Fibroblast of lung (primary cell): ENCODE measurements around the gene SSBP3. TPM values are rescaled to one million over a fixed set of nuclear protein-coding genes. Genes with fewer than 3 reads are reported as not detected.

ENCODE experiments used
- DNase-seq, 2 donors: peaks; one replicate each; pipeline versions ENCODE4 v3.0.0 to v3.0.0-alpha.2; 2010; ENCODE audit warnings: low read depth in 2 of 2
- H2AFZ ChIP-seq: 2 replicates; pipeline ENCODE4 v1.5.1; 2012; ENCODE audit warnings: low read length, control low read depth, inconsistent platforms
- H3K27ac ChIP-seq: 2 replicates; pipeline ENCODE4 v1.5.1; 2011; ENCODE audit warnings: low read length, control low read depth; ENCODE audit not compliant: insufficient read depth
- H3K27me3 ChIP-seq: 2 replicates; pipeline ENCODE4 v1.5.1; 2011; ENCODE audit warnings: mild to moderate bottlenecking, low read length; ENCODE audit not compliant: control insufficient read depth, insufficient read depth
- H3K36me3 ChIP-seq: 2 replicates; pipeline ENCODE4 v1.5.1; 2011; ENCODE audit warnings: low read length; ENCODE audit not compliant: control insufficient read depth, insufficient read depth
- H3K4me1 ChIP-seq: 2 replicates; pipeline ENCODE4 v1.5.1; 2011; ENCODE audit warnings: low read length; ENCODE audit not compliant: control insufficient read depth, insufficient read depth; ENCODE audit errors: extremely low read depth
- H3K4me2 ChIP-seq: 2 replicates; pipeline ENCODE4 v1.5.1; 2011; ENCODE audit warnings: low read length, control low read depth; ENCODE audit not compliant: insufficient read depth; ENCODE audit errors: extremely low read depth
- H3K4me3 ChIP-seq, 4 experiments: fragments of 200-600 bp in 1 of 4; sonication (generic) in 1 of 4; replicated peaks in 1 of 4; 2 replicates each; pipeline ENCODE4 v1.5.1; 2011 to 2016; ENCODE audit warnings: low read length in 4 of 4, low read depth in 3 of 4, mild to moderate bottlenecking in 3 of 4, control low read depth in 2 of 4, inconsistent platforms in 1 of 4, mixed read lengths in 1 of 4; ENCODE audit not compliant: insufficient read depth in 1 of 4; ENCODE audit errors: control extremely low read depth in 1 of 4
- H3K79me2 ChIP-seq: 2 replicates; pipeline ENCODE4 v1.5.1; 2012; ENCODE audit warnings: mild to moderate bottlenecking, low read length, inconsistent platforms; ENCODE audit not compliant: control insufficient read depth, insufficient read depth
- H3K9ac ChIP-seq: 2 replicates; pipeline ENCODE4 v1.5.1; 2011; ENCODE audit warnings: mild to moderate bottlenecking, low read length, control low read depth; ENCODE audit not compliant: insufficient read depth
- H3K9me3 ChIP-seq: 2 replicates; pipeline ENCODE4 v1.5.1; 2012; ENCODE audit warnings: low read depth, low read length; ENCODE audit not compliant: control insufficient read depth, insufficient read depth
- H4K20me1 ChIP-seq: 2 replicates; pipeline ENCODE4 v1.5.1; 2011; ENCODE audit warnings: low read length; ENCODE audit not compliant: control insufficient read depth, insufficient read depth; ENCODE audit errors: extremely low read depth
- CTCF ChIP-seq, 2 donors: IDR thresholded peaks in 1 of 2; conservative IDR thresholded peaks in 1 of 2; 1 replicate in 1 of 2; 2 replicates in 1 of 2; pipeline ENCODE4 v1.5.1; 2011 to 2012; ENCODE audit warnings: low read length in 2 of 2, control low read depth in 1 of 2, inconsistent platforms in 1 of 2, low read depth in 1 of 2, mild to moderate bottlenecking in 1 of 2
- EZH2 ChIP-seq: IDR thresholded peaks from 2 replicates; pipeline ENCODE4 v1.5.1; 2012; ENCODE audit warnings: low read length, control low read depth, mild to moderate bottlenecking; ENCODE audit errors: missing control alignments
- polyA plus RNA-seq, 2 donors: library from polyadenylated mRNA; depleted of rRNA in 1 of 2; stranded (reverse) in 1 of 2; unstranded in 1 of 2; fragments of >200 nt; gene quantifications; 2 replicates each; pipeline ENCODE4 v1.2.1, GENCODE V29; 2011 to 2012; ENCODE audit warnings: missing spikeins in 1 of 2
- total RNA-seq: library from RNA; depleted of rRNA; stranded (reverse); fragments of >200 nt; gene quantifications from 2 replicates; pipeline ENCODE4 v1.2.1, GENCODE V29; 2014

SSBP3 gene
- total and polyA plus RNA-seq, 2 donors (not counting 1 experiment from before 2014, with no cell fraction given): 9.4 to 26.4 TPM

- H3K36me3 ChIP-seq: peaks cover 6% of the 10 kb centered on the region
- H3K9ac ChIP-seq: no peak overlapping the region
- H3K4me3 ChIP-seq: no peak overlapping the region
- no peaks in the 10 kb centered on the region for H3K4me1 ChIP-seq
- no peaks in the 10 kb centered on the region for H3K79me2 ChIP-seq
- H3K27ac ChIP-seq: no peak overlapping the region
- H2AFZ ChIP-seq: no peak overlapping the region
- H4K20me1 ChIP-seq: no peaks in the 10 kb centered on the region
- no peak for DNase-seq
- H3K4me2 ChIP-seq: no peak overlapping the region
- TF ChIP-seq CTCF (conservative IDR thresholded peaks at IDR 0.05 in 1 of 2, IDR thresholded peaks at IDR 0.05 in 1 of 2; ENCODE audit: low read depth in 1 of 2, low read length in 2 of 2) (no peak), EZH2 (no peak)
- H3K9me3 ChIP-seq: no peaks in the 10 kb centered on the region
- no peaks in the 10 kb centered on the region for H3K27me3 ChIP-seq
These were observed 18.8 kb downstream of the SSBP3 start for GRCh38 chr1:54387419-54387818.

GRCh38 chr1:54385727-54386022 lies 20.5 kb downstream of the SSBP3 start:
- H3K9ac ChIP-seq: no peak overlapping the region
- no peak for TF ChIP-seq EZH2
- no peak for TF ChIP-seq CTCF (conservative IDR thresholded peaks at IDR 0.05 in 1 of 2, IDR thresholded peaks at IDR 0.05 in 1 of 2; ENCODE audit: low read depth in 1 of 2, low read length in 2 of 2)
- H4K20me1 ChIP-seq: no peaks in the 10 kb centered on the region
- peaks cover 2% of the 10 kb centered on the region for H3K36me3 ChIP-seq
- no peaks in the 10 kb centered on the region for H3K4me1 ChIP-seq
- no peak overlapping the region for H3K27ac ChIP-seq
- no peak for DNase-seq
- peak overlapping the region; percentile 69 for H3K4me2 ChIP-seq
- H3K27me3 ChIP-seq: no peaks in the 10 kb centered on the region
- no peak overlapping the region for H2AFZ ChIP-seq
- H3K4me3 ChIP-seq: no peak overlapping the region
- no peaks in the 10 kb centered on the region for H3K79me2 ChIP-seq
- no peaks in the 10 kb centered on the region for H3K9me3 ChIP-seq

- H3K4me3 ChIP-seq: no peak overlapping the region
- no peak overlapping the region for H2AFZ ChIP-seq
- H3K4me2 ChIP-seq: peak overlapping the region; percentile 69
- peak overlapping the region; percentile 19 for H3K27ac ChIP-seq
- no peaks in the 10 kb centered on the region for H3K9me3 ChIP-seq
- TF ChIP-seq EZH2: no peak
- TF ChIP-seq CTCF (conservative IDR thresholded peaks at IDR 0.05 in 1 of 2, IDR thresholded peaks at IDR 0.05 in 1 of 2; ENCODE audit: low read depth in 1 of 2, low read length in 2 of 2): no peak
- H3K36me3 ChIP-seq: peaks cover 2% of the 10 kb centered on the region
- H3K9ac ChIP-seq: no peak overlapping the region
- no peaks in the 10 kb centered on the region for H4K20me1 ChIP-seq
- peak in 1 of 2 donors; percentile 71 for DNase-seq
- H3K27me3 ChIP-seq: no peaks in the 10 kb centered on the region
- H3K79me2 ChIP-seq: no peaks in the 10 kb centered on the region
- H3K4me1 ChIP-seq: peaks cover 1% of the 10 kb centered on the region
These were observed 21.1 kb downstream of the SSBP3 start for GRCh38 chr1:54384918-54385726.
